ENCODE results near the gene TMEM117.
"Not testable (repeated sequence)": the region's sequence is repeated elsewhere in the genome, so short reads cannot be mapped to it uniquely, and the experiment has no call there.

Gene TMEM117

GRCh38 chr12:44031472-44032185, 195.7 kb downstream of the TMEM117 start:
- no peak for DNase-seq

GRCh38 chr12:44034906-44035305, 199.0 kb downstream of the TMEM117 start:
- no peak for DNase-seq

- no peak for DNase-seq
These were observed 201.1 kb downstream of the TMEM117 start for GRCh38 chr12:44036875-44037443.

- no peak for DNase-seq
These were observed 202.5 kb downstream of the TMEM117 start for GRCh38 chr12:44038411-44038810.

- DNase-seq = not testable (repeated sequence)
These were observed 208.6 kb downstream of the TMEM117 start for GRCh38 chr12:44044491-44044890.

GRCh38 chr12:44046732-44047417, 211.0 kb downstream of the TMEM117 start:
- DNase-seq = no peak

GRCh38 chr12:44052554-44052953, 216.7 kb downstream of the TMEM117 start:
- DNase-seq = no peak

- no peak for DNase-seq
These were observed 217.8 kb downstream of the TMEM117 start for GRCh38 chr12:44053549-44054127.

- DNase-seq = no peak
These were observed 218.4 kb downstream of the TMEM117 start for GRCh38 chr12:44054281-44054680.

GRCh38 chr12:44058366-44058765, 222.5 kb downstream of the TMEM117 start:
- DNase-seq = no peak

GRCh38 chr12:44059476-44059875, 223.6 kb downstream of the TMEM117 start:
- no peak for DNase-seq

GRCh38 chr12:44063671-44064070, 227.8 kb downstream of the TMEM117 start:
- no peak for DNase-seq

- no peak for DNase-seq
These were observed 241.0 kb downstream of the TMEM117 start for GRCh38 chr12:44076871-44077270.

GRCh38 chr12:44077294-44077693, 241.4 kb downstream of the TMEM117 start:
- no peak for DNase-seq

- no peak for DNase-seq
These were observed 242.4 kb downstream of the TMEM117 start for GRCh38 chr12:44078273-44078672.

GRCh38 chr12:44088647-44089046, 252.8 kb downstream of the TMEM117 start:
- DNase-seq = no peak

GRCh38 chr12:44091948-44092606, 256.2 kb downstream of the TMEM117 start:
- no peak for DNase-seq

- no peak for DNase-seq
These were observed 262.9 kb downstream of the TMEM117 start for GRCh38 chr12:44098786-44099185.

GRCh38 chr12:44099486-44099885, 263.6 kb downstream of the TMEM117 start:
- DNase-seq = no peak

GRCh38 chr12:44100264-44100663, 264.4 kb downstream of the TMEM117 start:
- DNase-seq = no peak

GRCh38 chr12:44101475-44101874, 265.6 kb downstream of the TMEM117 start:
- no peak for DNase-seq

GRCh38 chr12:44114906-44115305, 279.0 kb downstream of the TMEM117 start:
- DNase-seq = no peak

GRCh38 chr12:44117337-44117736, 281.5 kb downstream of the TMEM117 start:
- DNase-seq = no peak
